GM04504 (cell line): ENCODE results near the gene GLP2R.

ENCODE experiments used
- DNase-seq: peaks from one replicate; pipeline ENCODE4 v3.0.0-alpha.2; 2012; ENCODE audit warnings: low read depth

GLP2R gene

GRCh38 chr17:9813166-9813565, 12.6 kb upstream of the GLP2R start:
- DNase-seq = no peak

- no peak for DNase-seq
These were observed 11.3 kb upstream of the GLP2R start for GRCh38 chr17:9814337-9814945.

- no peak for DNase-seq
These were observed 9.3 kb upstream of the GLP2R start for GRCh38 chr17:9816472-9816871.

- DNase-seq = no peak
These were observed 8.6 kb upstream of the GLP2R start for GRCh38 chr17:9817086-9817485.

- no peak for DNase-seq
These were observed 7.0 kb upstream of the GLP2R start for GRCh38 chr17:9818760-9819159.

GRCh38 chr17:9820448-9820847, 5.3 kb upstream of the GLP2R start:
- no peak for DNase-seq

- no peak for DNase-seq
These were observed 3.8 kb upstream of the GLP2R start, which contains the start of gene GSG1L2 for GRCh38 chr17:9821921-9822320. GSG1L2 (minus strand) TSS chr17:9822079; CDS start chr17:9822071, 8 bp downstream.

GRCh38 chr17:9824094-9824493, 1.6 kb upstream of the GLP2R start:
- DNase-seq = no peak

GRCh38 chr17:9824797-9825338, 856 bp upstream of the GLP2R start:
- no peak for DNase-seq

GRCh38 chr17:9828296-9829295, 2.9 kb downstream of the GLP2R start:
- no peak for DNase-seq

GRCh38 chr17:9829343-9829742, 3.6 kb downstream of the GLP2R start:
- DNase-seq = no peak

GRCh38 chr17:9830711-9831110, 5.0 kb downstream of the GLP2R start:
- DNase-seq = no peak

- DNase-seq = no peak
These were observed 8.2 kb downstream of the GLP2R start for GRCh38 chr17:9833922-9834321.

GRCh38 chr17:9837551-9838471, 12.1 kb downstream of the GLP2R start:
- peak; percentile 71 for DNase-seq

GRCh38 chr17:9839433-9839832, 13.7 kb downstream of the GLP2R start:
- no peak for DNase-seq

- DNase-seq = no peak
These were observed 16.5 kb downstream of the GLP2R start for GRCh38 chr17:9842057-9842758.

GRCh38 chr17:9843152-9844010, 17.7 kb downstream of the GLP2R start:
- DNase-seq = no peak

- DNase-seq = no peak
These were observed 18.4 kb downstream of the GLP2R start for GRCh38 chr17:9844153-9844552.

GRCh38 chr17:9845306-9845705, 19.6 kb downstream of the GLP2R start:
- DNase-seq = no peak

- DNase-seq = no peak
These were observed 24.4 kb downstream of the GLP2R start for GRCh38 chr17:9850151-9850550.
